Hepatocyte (in vitro differentiated cells): Measurements from ENCODE around the gene CCDC152. TPM values are rescaled to one million over a fixed set of nuclear protein-coding genes. Genes with fewer than 3 reads are reported as not detected.

ENCODE experiments used
- DNase-seq: peaks from one replicate; pipeline ENCODE4 v3.0.0-alpha.2; 2016; ENCODE audit warnings: low spot score
- H2AFZ ChIP-seq: fragments of 200-600 bp; sonication (generic); 2 replicates; pipeline ENCODE4 v1.6.0; 2016; ENCODE audit warnings: antibody characterized with exemption, mild to moderate bottlenecking
- H3K27ac ChIP-seq: fragments of 200-600 bp; sonication (generic); 2 replicates; pipeline ENCODE4 v1.5.1; 2016; ENCODE audit warnings: mild to moderate bottlenecking
- H3K27me3 ChIP-seq: fragments of 200-600 bp; sonication (generic); 2 replicates; pipeline ENCODE4 v1.6.1; 2016
- H3K36me3 ChIP-seq: fragments of 200-600 bp; sonication (generic); replicated peaks from 2 replicates; pipeline ENCODE4 v1.5.1; 2016; ENCODE audit warnings: low read depth; ENCODE audit not compliant: insufficient read depth
- H3K4me1 ChIP-seq: fragments of 200-600 bp; sonication (generic); 2 replicates; pipeline ENCODE4 v1.5.1; 2016; ENCODE audit warnings: mild to moderate bottlenecking, moderate library complexity; ENCODE audit not compliant: insufficient read depth
- H3K4me2 ChIP-seq: fragments of 200-600 bp; sonication (generic); 2 replicates; pipeline ENCODE4 v1.6.0; 2016
- H3K4me3 ChIP-seq: fragments of 200-600 bp; sonication (generic); 2 replicates; pipeline ENCODE4 v1.5.1; 2016; ENCODE audit warnings: mild to moderate bottlenecking
- H3K79me2 ChIP-seq: fragments of 200-600 bp; sonication (generic); 2 replicates; pipeline ENCODE4 v1.6.0; 2017; ENCODE audit warnings: mild to moderate bottlenecking
- H3K9me2 ChIP-seq: fragments of 200-600 bp; sonication (generic); replicated peaks from 2 replicates; pipeline ENCODE4 v1.6.0; 2017; ENCODE audit warnings: mild to moderate bottlenecking; ENCODE audit not compliant: insufficient read depth
- H3K9me3 ChIP-seq: fragments of 200-600 bp; sonication (generic); 2 replicates; pipeline ENCODE4 v1.5.1; 2016; ENCODE audit warnings: low read depth, mild to moderate bottlenecking
- H4K20me1 ChIP-seq: fragments of 200-600 bp; sonication (generic); 2 replicates; pipeline ENCODE4 v1.6.0; 2016; ENCODE audit warnings: mild to moderate bottlenecking; ENCODE audit not compliant: insufficient read depth, poor library complexity, severe bottlenecking
- CTCF ChIP-seq: fragments of 200-600 bp; sonication (generic); IDR thresholded peaks from 2 replicates; pipeline ENCODE4 v1.5.1; 2016; ENCODE audit warnings: antibody characterized with exemption, mild to moderate bottlenecking; ENCODE audit not compliant: poor library complexity
- EZH2 ChIP-seq: fragments of 200-600 bp; sonication (generic); IDR thresholded peaks from 2 replicates; pipeline ENCODE4 v1.6.1; 2016; ENCODE audit warnings: antibody characterized with exemption, mild to moderate bottlenecking, borderline replicate concordance
- EZH2phosphoT487 ChIP-seq: fragments of 200-600 bp; sonication (generic); IDR thresholded peaks from one replicate; pipeline ENCODE4 v1.6.1; 2018; ENCODE audit warnings: antibody characterized with exemption, mild to moderate bottlenecking, low read depth, moderate library complexity; ENCODE audit not compliant: unreplicated experiment, severe bottlenecking
- WGBS: methylation state at CpG from one replicate; pipeline ENCODE4 v1.1.6; 2016; ENCODE audit warnings: low lambda C conversion rate; ENCODE audit errors: missing lambda C conversion rate; 5-methylcytosine and 5-hydroxymethylcytosine counted together
- polyA plus RNA-seq: library from polyadenylated mRNA; unstranded; fragments of >200 nt; fragmentation: Nextera tagmentation; extraction: Ambion mirVana; gene quantifications from 2 replicates; pipeline ENCODE4 v1.2.1, GENCODE V29; 2016
- total RNA-seq: library from RNA; depleted of rRNA; stranded (reverse); fragments of >200 nt; gene quantifications from 2 replicates; pipeline ENCODE4 v1.2.3, GENCODE V29; 2014

The CCDC152 gene
- total and polyA plus RNA-seq, 2 experiments from 2014 or later = 2.0 to 46.1 TPM

- H3K4me2 ChIP-seq = no peak overlapping the region
- H4K20me1 ChIP-seq = no peaks in the 10 kb centered on the region
- WGBS = 91% methylated on average over 9 of the region's 9 CpGs
- no peaks in the 10 kb centered on the region for H3K79me2 ChIP-seq
- no peak overlapping the region for H3K4me3 ChIP-seq
- no peak for TF ChIP-seq CTCF
- no peak for TF ChIP-seq EZH2
- no peak for TF ChIP-seq EZH2phosphoT487
- no peaks in the 10 kb centered on the region for H3K4me1 ChIP-seq
- H3K36me3 ChIP-seq = no peaks in the 10 kb centered on the region
- H3K9me2 ChIP-seq = no peaks in the 10 kb centered on the region
- no peak overlapping the region for H3K27ac ChIP-seq
- no peaks in the 10 kb centered on the region for H3K9me3 ChIP-seq
- no peaks in the 10 kb centered on the region for H3K27me3 ChIP-seq
- DNase-seq = peak; percentile 27
- no peak overlapping the region for H2AFZ ChIP-seq
Observed at GRCh38 chr5:42799668-42800114, 43.1 kb downstream of the CCDC152 start.

- no peak for TF ChIP-seq EZH2phosphoT487
- no peak for TF ChIP-seq EZH2
- no peak for TF ChIP-seq CTCF
- no peak overlapping the region for H3K27ac ChIP-seq
- no peak overlapping the region for H3K4me2 ChIP-seq
- peaks cover 8% of the 10 kb centered on the region for H3K79me2 ChIP-seq
- H3K4me1 ChIP-seq = no peaks in the 10 kb centered on the region
- H3K36me3 ChIP-seq = no peaks in the 10 kb centered on the region
- H3K27me3 ChIP-seq = no peaks in the 10 kb centered on the region
- H3K4me3 ChIP-seq = no peak overlapping the region
- 91% methylated on average over 8 of the region's 8 CpGs for WGBS
- no peak overlapping the region for H2AFZ ChIP-seq
- no peaks in the 10 kb centered on the region for H3K9me3 ChIP-seq
- no peaks in the 10 kb centered on the region for H3K9me2 ChIP-seq
- DNase-seq = no peak
- peaks cover 9% of the 10 kb centered on the region for H4K20me1 ChIP-seq
Observed at GRCh38 chr5:42800748-42801330, 44.2 kb downstream of the CCDC152 start.

- no peak overlapping the region for H2AFZ ChIP-seq
- H3K9me3 ChIP-seq = no peaks in the 10 kb centered on the region
- H3K4me3 ChIP-seq = no peak overlapping the region
- peaks cover 4% of the 10 kb centered on the region for H3K36me3 ChIP-seq
- H3K9me2 ChIP-seq = no peaks in the 10 kb centered on the region
- H3K79me2 ChIP-seq = peaks cover 16% of the 10 kb centered on the region
- 91% methylated on average over 6 of the region's 6 CpGs for WGBS
- H3K27me3 ChIP-seq = no peaks in the 10 kb centered on the region
- H3K27ac ChIP-seq = peak overlapping the region; percentile 8
- no peak for TF ChIP-seq CTCF
- no peak for TF ChIP-seq EZH2
- no peak for TF ChIP-seq EZH2phosphoT487
- no peaks in the 10 kb centered on the region for H3K4me1 ChIP-seq
- no peak for DNase-seq
- peaks cover 16% of the 10 kb centered on the region for H4K20me1 ChIP-seq
- no peak overlapping the region for H3K4me2 ChIP-seq
Observed at GRCh38 chr5:42801516-42802166, 45.0 kb downstream of the CCDC152 start.
